HepG2 (cell line): ENCODE measurements around the gene ADGRE2.

Source experiments
- CTCF ChIP-seq: sonication (generic); formaldehyde crosslinking; IDR thresholded peaks from 2 replicates; pipeline ENCODE4 v1.5.0; 2020; ENCODE audit warnings: mild to moderate bottlenecking, missing genetic modification reagents, moderate library complexity
- IRF2 ChIP-seq: IDR thresholded peaks from 2 replicates; pipeline ENCODE4 v1.6.1; 2018; ENCODE audit warnings: missing genetic modification reagents, missing compliant biosample characterization
- NR3C1 ChIP-seq: sonication (generic); formaldehyde crosslinking; IDR thresholded peaks from 2 replicates; pipeline ENCODE4 v1.4.0; 2020; ENCODE audit warnings: missing genetic modification reagents
- POLR2A ChIP-seq, 2 experiments: IDR thresholded peaks; 2 replicates each; pipeline ENCODE4 v1.6.1; 2011; ENCODE audit warnings: low read depth in 2 of 2, low read length in 2 of 2, mild to moderate bottlenecking in 1 of 2, moderate library complexity in 1 of 2; ENCODE audit not compliant: insufficient read depth in 1 of 2
- POLR2AphosphoS5 ChIP-seq: IDR thresholded peaks from 2 replicates; pipeline ENCODE4 v1.6.1; 2012; ENCODE audit warnings: low read depth, low read length
- REST ChIP-seq, 2 experiments: IDR thresholded peaks; 2 replicates each; pipeline ENCODE4 v1.6.1; 2011 to 2012; ENCODE audit warnings: low read length in 2 of 2, borderline replicate concordance in 1 of 2, low read depth in 1 of 2, mild to moderate bottlenecking in 1 of 2, moderate library complexity in 1 of 2
- TOE1 ChIP-seq: sonication (generic); formaldehyde crosslinking; IDR thresholded peaks from 2 replicates; pipeline ENCODE4 v1.4.0; 2020; ENCODE audit warnings: mild to moderate bottlenecking, missing genetic modification reagents
- ZNF253 ChIP-seq: sonication (generic); formaldehyde crosslinking; IDR thresholded peaks from 2 replicates; pipeline ENCODE4 v1.8.0; 2022; ENCODE audit warnings: mild to moderate bottlenecking, missing genetic modification reagents, borderline replicate concordance
- ZNF513 ChIP-seq: sonication (generic); formaldehyde crosslinking; conservative IDR thresholded peaks from 2 replicates; pipeline ENCODE4 v1.5.0; 2020; ENCODE audit warnings: missing genetic modification reagents
- ZNF556 ChIP-seq: sonication (generic); formaldehyde crosslinking; IDR thresholded peaks from 2 replicates; pipeline ENCODE4 v1.4.0; 2020; ENCODE audit warnings: mild to moderate bottlenecking, missing genetic modification reagents, borderline replicate concordance
- ZNF740 ChIP-seq: sonication (generic); formaldehyde crosslinking; IDR thresholded peaks from 2 replicates; pipeline ENCODE4 v1.4.0; 2020; ENCODE audit warnings: missing genetic modification reagents
- TF ChIP-seq, protein P1 (sequence below): IDR thresholded peaks from 2 replicates; pipeline ENCODE4 v1.6.1; 2016; ENCODE audit warnings: low read depth, missing genetic modification reagents, missing compliant biosample characterization
- TF ChIP-seq, protein P2 (sequence below): sonication (generic); formaldehyde crosslinking; IDR thresholded peaks from 2 replicates; pipeline ENCODE4 v1.8.1; 2023; ENCODE audit warnings: mild to moderate bottlenecking, inconsistent platforms, moderate library complexity, missing genetic modification reagents, borderline replicate concordance

DNA sequence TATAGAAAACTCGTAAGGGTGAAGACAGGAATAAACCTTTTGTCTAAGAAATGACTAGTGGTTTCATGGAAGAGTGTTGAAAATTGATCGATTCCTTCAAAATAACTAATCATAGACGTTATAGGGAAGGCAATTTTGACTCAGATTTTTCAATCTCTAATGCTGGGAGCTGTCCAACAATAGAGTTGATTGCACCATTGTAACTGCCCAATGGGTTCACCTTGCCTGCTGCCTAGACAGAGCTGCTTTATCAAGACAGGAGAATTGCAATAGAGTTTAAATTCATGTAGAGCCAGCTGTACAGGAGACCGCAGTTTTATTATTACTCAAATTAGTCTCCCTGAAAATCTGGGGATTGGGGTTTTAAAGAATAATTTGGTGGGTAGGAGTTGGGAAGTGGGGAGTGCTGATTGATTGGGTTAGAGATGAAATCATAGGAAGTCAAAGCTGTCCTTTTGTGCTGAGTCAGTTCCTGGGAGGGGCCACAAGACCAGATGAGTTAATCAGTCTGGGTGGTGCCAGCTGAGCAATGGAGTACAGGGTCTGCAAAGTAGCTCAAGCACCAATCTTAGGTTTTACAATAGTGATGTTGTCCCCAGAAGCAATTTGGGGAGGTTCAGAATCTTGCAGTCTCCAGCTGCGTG is 16.8 kb upstream of the ADGRE2 start:
- TF ChIP-seq POLR2A (IDR thresholded peaks at IDR 0.05; ENCODE audit: insufficient read depth in 1 of 2, low read depth in 2 of 2, low read length in 2 of 2): no peak
- TF ChIP-seq POLR2AphosphoS5: no peak
- no peak for TF ChIP-seq IRF2 (CRISPR knock-in tag)
- no peak for TF ChIP-seq ZNF253 (CRISPR knock-in tag)
- no peak for TF ChIP-seq CTCF (CRISPR knock-in tag)
- TF ChIP-seq, protein P1, sequence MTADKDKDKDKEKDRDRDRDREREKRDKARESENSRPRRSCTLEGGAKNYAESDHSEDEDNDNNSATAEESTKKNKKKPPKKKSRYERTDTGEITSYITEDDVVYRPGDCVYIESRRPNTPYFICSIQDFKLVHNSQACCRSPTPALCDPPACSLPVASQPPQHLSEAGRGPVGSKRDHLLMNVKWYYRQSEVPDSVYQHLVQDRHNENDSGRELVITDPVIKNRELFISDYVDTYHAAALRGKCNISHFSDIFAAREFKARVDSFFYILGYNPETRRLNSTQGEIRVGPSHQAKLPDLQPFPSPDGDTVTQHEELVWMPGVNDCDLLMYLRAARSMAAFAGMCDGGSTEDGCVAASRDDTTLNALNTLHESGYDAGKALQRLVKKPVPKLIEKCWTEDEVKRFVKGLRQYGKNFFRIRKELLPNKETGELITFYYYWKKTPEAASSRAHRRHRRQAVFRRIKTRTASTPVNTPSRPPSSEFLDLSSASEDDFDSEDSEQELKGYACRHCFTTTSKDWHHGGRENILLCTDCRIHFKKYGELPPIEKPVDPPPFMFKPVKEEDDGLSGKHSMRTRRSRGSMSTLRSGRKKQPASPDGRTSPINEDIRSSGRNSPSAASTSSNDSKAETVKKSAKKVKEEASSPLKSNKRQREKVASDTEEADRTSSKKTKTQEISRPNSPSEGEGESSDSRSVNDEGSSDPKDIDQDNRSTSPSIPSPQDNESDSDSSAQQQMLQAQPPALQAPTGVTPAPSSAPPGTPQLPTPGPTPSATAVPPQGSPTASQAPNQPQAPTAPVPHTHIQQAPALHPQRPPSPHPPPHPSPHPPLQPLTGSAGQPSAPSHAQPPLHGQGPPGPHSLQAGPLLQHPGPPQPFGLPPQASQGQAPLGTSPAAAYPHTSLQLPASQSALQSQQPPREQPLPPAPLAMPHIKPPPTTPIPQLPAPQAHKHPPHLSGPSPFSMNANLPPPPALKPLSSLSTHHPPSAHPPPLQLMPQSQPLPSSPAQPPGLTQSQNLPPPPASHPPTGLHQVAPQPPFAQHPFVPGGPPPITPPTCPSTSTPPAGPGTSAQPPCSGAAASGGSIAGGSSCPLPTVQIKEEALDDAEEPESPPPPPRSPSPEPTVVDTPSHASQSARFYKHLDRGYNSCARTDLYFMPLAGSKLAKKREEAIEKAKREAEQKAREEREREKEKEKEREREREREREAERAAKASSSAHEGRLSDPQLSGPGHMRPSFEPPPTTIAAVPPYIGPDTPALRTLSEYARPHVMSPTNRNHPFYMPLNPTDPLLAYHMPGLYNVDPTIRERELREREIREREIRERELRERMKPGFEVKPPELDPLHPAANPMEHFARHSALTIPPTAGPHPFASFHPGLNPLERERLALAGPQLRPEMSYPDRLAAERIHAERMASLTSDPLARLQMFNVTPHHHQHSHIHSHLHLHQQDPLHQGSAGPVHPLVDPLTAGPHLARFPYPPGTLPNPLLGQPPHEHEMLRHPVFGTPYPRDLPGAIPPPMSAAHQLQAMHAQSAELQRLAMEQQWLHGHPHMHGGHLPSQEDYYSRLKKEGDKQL: no peak
- no peak for TF ChIP-seq TOE1 (CRISPR knock-in tag)
- TF ChIP-seq REST (IDR thresholded peaks at IDR 0.05; ENCODE audit: borderline replicate concordance in 1 of 2, low read depth in 1 of 2, low read length in 2 of 2): 0 out of 4 replicates have a peak, but pooled peaks of 1 of the 2 experiments have one; percentile 27
- TF ChIP-seq ZNF556 (CRISPR knock-in tag): no peak
- TF ChIP-seq NR3C1 (CRISPR knock-in tag): no peak
- TF ChIP-seq, protein P2, sequence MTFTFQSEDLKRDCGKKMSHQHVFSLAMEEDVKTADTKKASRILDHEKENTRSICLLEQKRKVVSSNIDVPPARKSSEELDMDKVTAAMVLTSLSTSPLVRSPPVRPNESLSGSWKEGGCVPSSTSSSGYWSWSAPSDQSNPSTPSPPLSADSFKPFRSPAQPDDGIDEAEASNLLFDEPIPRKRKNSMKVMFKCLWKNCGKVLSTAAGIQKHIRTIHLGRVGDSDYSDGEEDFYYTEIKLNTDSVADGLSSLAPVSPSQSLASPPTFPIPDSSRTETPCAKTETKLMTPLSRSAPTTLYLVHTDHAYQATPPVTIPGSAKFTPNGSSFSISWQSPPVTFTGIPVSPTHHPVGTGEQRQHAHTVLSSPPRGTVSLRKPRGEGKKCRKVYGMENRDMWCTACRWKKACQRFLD: no peak
- no peak for TF ChIP-seq ZNF740 (CRISPR knock-in tag)
- no peak for TF ChIP-seq ZNF513 (CRISPR knock-in tag)
